PC-3 (cell line): ENCODE data around the gene GATD1.

ENCODE experiments used
- EZH2 ChIP-seq: fragments of 300-600 bp; sonication (generic); IDR thresholded peaks from one replicate; pipeline ENCODE4 v1.6.1; 2017; ENCODE audit warnings: antibody characterized with exemption, mild to moderate bottlenecking, low read length; ENCODE audit not compliant: unreplicated experiment
- EZH2phosphoT487 ChIP-seq: fragments of 300-600 bp; sonication (generic); IDR thresholded peaks from 2 replicates; pipeline ENCODE4 v1.6.1; 2018; ENCODE audit warnings: mild to moderate bottlenecking, antibody characterized with exemption, low read length, borderline replicate concordance
- TF ChIP-seq, protein P1 (sequence below): fragments of 300-600 bp; sonication (generic); conservative IDR thresholded peaks from 2 replicates; pipeline ENCODE4 v1.5.1; 2017; ENCODE audit warnings: antibody characterized with exemption, low read depth, mild to moderate bottlenecking, low read length

DNA sequence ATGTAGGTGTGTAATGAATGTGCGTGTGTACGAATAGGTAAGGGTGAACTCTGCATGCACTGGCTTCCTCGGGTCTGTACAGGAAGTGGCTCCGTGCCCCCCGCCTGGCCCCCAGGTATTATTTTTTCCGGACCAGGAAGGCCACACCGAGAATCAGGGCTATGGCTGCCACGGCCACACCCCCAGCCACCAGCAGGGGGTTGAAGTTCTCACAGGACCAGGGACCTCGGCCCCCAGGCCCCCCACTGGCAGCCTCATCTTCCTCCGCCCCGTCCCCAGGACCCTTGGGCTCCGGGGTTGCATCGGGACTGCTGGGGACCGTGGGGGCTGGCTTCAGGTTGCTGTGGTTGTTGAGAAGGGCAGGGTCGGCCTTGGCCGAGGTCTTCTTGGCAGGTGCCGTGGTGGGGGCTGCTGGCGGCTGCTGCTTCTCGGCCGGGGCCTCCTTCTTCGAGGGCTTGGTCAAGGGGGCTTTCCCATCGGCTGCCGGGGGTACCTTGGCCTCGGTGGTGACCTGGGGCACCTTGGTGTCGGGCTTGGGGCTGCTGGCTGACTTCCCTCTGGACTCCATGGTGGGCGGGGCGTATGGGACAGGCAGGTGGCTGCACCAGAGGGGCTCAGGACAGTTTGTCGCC lies 10.8 kb upstream of the GATD1 start:
- TF ChIP-seq, protein P1, sequence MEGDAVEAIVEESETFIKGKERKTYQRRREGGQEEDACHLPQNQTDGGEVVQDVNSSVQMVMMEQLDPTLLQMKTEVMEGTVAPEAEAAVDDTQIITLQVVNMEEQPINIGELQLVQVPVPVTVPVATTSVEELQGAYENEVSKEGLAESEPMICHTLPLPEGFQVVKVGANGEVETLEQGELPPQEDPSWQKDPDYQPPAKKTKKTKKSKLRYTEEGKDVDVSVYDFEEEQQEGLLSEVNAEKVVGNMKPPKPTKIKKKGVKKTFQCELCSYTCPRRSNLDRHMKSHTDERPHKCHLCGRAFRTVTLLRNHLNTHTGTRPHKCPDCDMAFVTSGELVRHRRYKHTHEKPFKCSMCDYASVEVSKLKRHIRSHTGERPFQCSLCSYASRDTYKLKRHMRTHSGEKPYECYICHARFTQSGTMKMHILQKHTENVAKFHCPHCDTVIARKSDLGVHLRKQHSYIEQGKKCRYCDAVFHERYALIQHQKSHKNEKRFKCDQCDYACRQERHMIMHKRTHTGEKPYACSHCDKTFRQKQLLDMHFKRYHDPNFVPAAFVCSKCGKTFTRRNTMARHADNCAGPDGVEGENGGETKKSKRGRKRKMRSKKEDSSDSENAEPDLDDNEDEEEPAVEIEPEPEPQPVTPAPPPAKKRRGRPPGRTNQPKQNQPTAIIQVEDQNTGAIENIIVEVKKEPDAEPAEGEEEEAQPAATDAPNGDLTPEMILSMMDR, result no peak
- TF ChIP-seq EZH2, result no peak
- no peak for TF ChIP-seq EZH2phosphoT487
